ENCODE results near the gene ZDHHC11B.
"Not testable (repeated sequence)": the region's sequence is repeated elsewhere in the genome, so short reads cannot be mapped to it uniquely, and the experiment has no call there.

The ZDHHC11B gene

DNA sequence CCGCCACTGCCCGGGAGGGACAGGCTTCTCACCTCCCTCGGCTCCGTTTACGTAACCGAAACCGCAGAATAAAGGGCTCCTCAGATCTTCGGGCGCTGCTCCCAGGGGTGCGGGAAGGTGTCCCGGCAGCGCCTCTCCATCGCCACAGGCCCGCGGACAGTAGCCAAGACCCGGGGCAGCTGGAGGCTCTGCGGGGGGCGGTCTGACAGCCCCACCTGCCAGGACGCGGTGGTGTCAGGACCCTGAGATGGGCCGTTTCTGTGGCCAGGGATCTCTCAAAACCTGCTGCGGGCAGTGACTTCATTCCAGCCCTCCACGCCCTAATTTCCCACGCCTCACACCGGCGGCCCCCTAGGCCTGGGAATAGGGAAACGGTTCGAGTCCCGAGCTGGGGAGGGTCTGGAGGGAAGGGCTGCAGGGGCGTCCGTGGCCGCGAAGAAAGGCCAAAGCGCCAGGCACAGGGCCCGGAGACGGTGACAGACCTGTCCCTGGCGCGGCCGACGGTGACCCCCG lies 91.9 kb downstream of the ZDHHC11B start:
- WGBS, 2 donors (ENCODE audit: extremely low coverage in 2 of 2, insufficient read length in 2 of 2, insufficient replicate concordance in 1 of 2) = no CpG with 5 or more reads among the region's 41 CpGs
- H3K9me3 ChIP-seq (replicated peaks in 1 of 2; ENCODE audit: control insufficient read depth in 2 of 2, insufficient read depth in 1 of 2, low read depth in 1 of 2, low read length in 2 of 2) = not testable (repeated sequence)

DNA sequence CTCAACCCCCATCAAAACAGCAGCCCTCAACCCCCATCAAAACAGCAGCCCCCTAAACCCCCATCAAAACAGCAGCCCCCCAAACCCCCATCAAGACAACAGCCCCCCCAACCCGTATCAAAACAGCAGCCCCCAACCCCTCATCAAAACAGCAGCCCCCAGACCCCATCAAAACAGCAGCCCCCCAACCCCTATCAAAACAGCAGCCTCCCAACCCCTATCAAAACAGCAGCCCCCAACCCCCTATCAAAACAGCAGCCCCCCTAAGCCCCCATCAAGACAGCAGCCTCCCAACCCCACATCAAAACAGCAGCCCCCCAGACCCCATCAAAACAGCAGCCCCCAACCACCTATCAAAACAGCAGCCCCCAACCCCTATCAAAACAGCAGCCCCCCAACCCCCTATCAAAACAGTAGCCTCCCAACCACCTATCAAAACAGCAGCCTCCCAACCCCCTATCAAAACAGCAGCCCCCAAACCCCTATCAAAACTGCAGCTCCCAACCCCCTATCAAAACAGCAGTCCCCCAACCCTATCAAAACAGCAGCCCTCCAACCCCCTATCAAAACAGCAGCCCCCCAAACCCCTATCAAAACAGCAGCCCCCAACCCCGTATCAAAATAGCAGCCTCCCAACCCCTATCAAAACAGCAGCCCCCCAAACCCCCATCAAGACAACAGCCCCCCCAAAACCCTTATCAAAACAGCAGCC lies 92.6 kb downstream of the ZDHHC11B start:
- H3K27ac ChIP-seq (replicated peaks; ENCODE audit: low read length) = no peak overlapping the region
- H3K79me1 ChIP-seq (ENCODE audit: low read depth, low read length) = no peaks in the 10 kb centered on the region
- peak overlapping the region; percentile 45 for H3K4me2 ChIP-seq (ENCODE audit: insufficient read depth, low read length, poor library complexity, severe bottlenecking)
- H3K18ac ChIP-seq (ENCODE audit: low read length) = no peak overlapping the region
- H2AFZ ChIP-seq (ENCODE audit: low read length) = no peak overlapping the region
- H2BK15ac ChIP-seq (ENCODE audit: low read length) = no peak overlapping the region
- no peak overlapping the region for H4K91ac ChIP-seq (ENCODE audit: low read depth, low read length, poor library complexity)
- H3K9me3 ChIP-seq (replicated peaks in 1 of 2; ENCODE audit: control insufficient read depth in 2 of 2, insufficient read depth in 1 of 2, low read depth in 1 of 2, low read length in 2 of 2) = peaks cover 0 to 2% of the 10 kb centered on the region in 2 donors
- no peak overlapping the region for H2BK120ac ChIP-seq (ENCODE audit: low read depth, low read length)
- WGBS, 2 donors (ENCODE audit: extremely low coverage in 2 of 2, insufficient read length in 2 of 2, insufficient replicate concordance in 1 of 2) = no CpG with 5 or more reads among the region's 2 CpGs
- no peak overlapping the region for H3K9ac ChIP-seq (ENCODE audit: low read depth, low read length, poor library complexity)
- H3K27me3 ChIP-seq (ENCODE audit: control insufficient read depth in 3 of 3, insufficient read depth in 3 of 3, low read depth in 1 of 3, low read length in 3 of 3) = peaks cover 0 to 8% (median 0%) of the 10 kb centered on the region in 3 experiments
- H3K4me3 ChIP-seq (ENCODE audit: low read length in 2 of 2) = peak overlapping the region in 1 of 2 donors; percentile 53
- H2BK12ac ChIP-seq (ENCODE audit: low read length) = no peak overlapping the region
- H3K23ac ChIP-seq (ENCODE audit: low read depth, low read length, poor library complexity) = no peak overlapping the region
- no peak for DNase-seq (ENCODE audit: low spot score)
- H3K36me3 ChIP-seq (replicated peaks in 1 of 2; ENCODE audit: control insufficient read depth in 2 of 2, insufficient read depth in 2 of 2, low read length in 2 of 2) = no peaks in the 10 kb centered on the region
- H2AK5ac ChIP-seq (ENCODE audit: low read depth, low read length) = no peak overlapping the region
- no peak overlapping the region for H4K8ac ChIP-seq (ENCODE audit: low read depth, low read length)
- H2BK5ac ChIP-seq (ENCODE audit: low read length) = no peak overlapping the region
- no peaks in the 10 kb centered on the region for H3K4me1 ChIP-seq (ENCODE audit: control insufficient read depth in 2 of 2, insufficient read depth in 1 of 2, low read depth in 1 of 2, low read length in 2 of 2)
- no peak overlapping the region for H3K14ac ChIP-seq (ENCODE audit: low read length)
- H3K4ac ChIP-seq (ENCODE audit: low read length) = no peak overlapping the region

More for the DNA sequence above, 91.9 kb downstream of the ZDHHC11B start:
- Histone ChIP-seq H3K18ac (ENCODE audit: low read length) (peak overlapping the region; percentile 64), H3K4me2 (ENCODE audit: insufficient read depth, low read length, poor library complexity, severe bottlenecking) (peak overlapping the region; percentile 45), H2AFZ (ENCODE audit: low read length) (peak overlapping the region; percentile 69), H3K27me3 (ENCODE audit: control insufficient read depth in 3 of 3, insufficient read depth in 3 of 3, low read depth in 1 of 3, low read length in 3 of 3) (peaks cover 0 to 10% (median 0%) of the 10 kb centered on the region in 3 experiments), H3K4me3 (ENCODE audit: low read length in 2 of 2) (peak overlapping the region; percentile 53 to 73)
- H2BK5ac ChIP-seq (ENCODE audit: low read length); H2BK120ac ChIP-seq (ENCODE audit: low read depth, low read length); DNase-seq (ENCODE audit: low spot score); H3K4me1 ChIP-seq (ENCODE audit: control insufficient read depth in 2 of 2, insufficient read depth in 1 of 2, low read depth in 1 of 2, low read length in 2 of 2); H2BK15ac ChIP-seq (ENCODE audit: low read length); H3K9ac ChIP-seq (ENCODE audit: low read depth, low read length, poor library complexity); H3K27ac ChIP-seq (replicated peaks; ENCODE audit: low read length); H3K79me1 ChIP-seq (ENCODE audit: low read depth, low read length); H2BK12ac ChIP-seq (ENCODE audit: low read length); H3K23ac ChIP-seq (ENCODE audit: low read depth, low read length, poor library complexity); H3K4ac ChIP-seq (ENCODE audit: low read length); H3K14ac ChIP-seq (ENCODE audit: low read length); H4K91ac ChIP-seq (ENCODE audit: low read depth, low read length, poor library complexity); H4K8ac ChIP-seq (ENCODE audit: low read depth, low read length); H3K36me3 ChIP-seq (replicated peaks in 1 of 2; ENCODE audit: control insufficient read depth in 2 of 2, insufficient read depth in 2 of 2, low read length in 2 of 2); H2AK5ac ChIP-seq (ENCODE audit: low read depth, low read length): not testable (repeated sequence)

DNA sequence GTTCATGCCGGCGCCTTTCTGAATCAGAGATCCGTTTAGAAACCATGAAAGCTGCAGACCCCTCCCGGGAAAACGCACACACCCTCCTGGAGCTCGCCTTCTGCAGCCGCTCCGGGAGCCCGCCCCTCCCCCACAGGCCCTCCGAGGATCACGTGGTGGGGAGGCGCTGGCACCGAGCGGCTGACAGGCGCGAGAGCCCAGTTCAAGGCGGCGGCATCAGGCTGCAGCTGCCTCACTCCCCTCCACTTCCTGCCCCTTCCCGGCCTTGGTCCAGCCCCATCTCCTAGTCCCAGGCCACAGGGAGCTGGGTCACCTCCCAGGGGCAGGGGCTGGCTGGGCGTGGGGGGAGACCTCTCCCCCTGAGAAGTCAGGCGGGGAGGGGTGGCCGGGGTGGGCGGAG lies 93.5 kb downstream of the ZDHHC11B start:
- not testable (repeated sequence) for DNase-seq (ENCODE audit: low spot score); H2BK5ac ChIP-seq (ENCODE audit: low read length); H3K27ac ChIP-seq (replicated peaks; ENCODE audit: low read length); H2AFZ ChIP-seq (ENCODE audit: low read length); H3K4ac ChIP-seq (ENCODE audit: low read length); H3K4me1 ChIP-seq (ENCODE audit: control insufficient read depth in 2 of 2, insufficient read depth in 1 of 2, low read depth in 1 of 2, low read length in 2 of 2); H3K4me2 ChIP-seq (ENCODE audit: insufficient read depth, low read length, poor library complexity, severe bottlenecking); H2AK5ac ChIP-seq (ENCODE audit: low read depth, low read length); H3K4me3 ChIP-seq (ENCODE audit: low read length in 2 of 2); H3K18ac ChIP-seq (ENCODE audit: low read length); H3K36me3 ChIP-seq (replicated peaks in 1 of 2; ENCODE audit: control insufficient read depth in 2 of 2, insufficient read depth in 2 of 2, low read length in 2 of 2); H3K9ac ChIP-seq (ENCODE audit: low read depth, low read length, poor library complexity); H2BK120ac ChIP-seq (ENCODE audit: low read depth, low read length); H3K79me1 ChIP-seq (ENCODE audit: low read depth, low read length); H3K27me3 ChIP-seq (ENCODE audit: control insufficient read depth in 3 of 3, insufficient read depth in 3 of 3, low read depth in 1 of 3, low read length in 3 of 3); H2BK15ac ChIP-seq (ENCODE audit: low read length); H3K9me3 ChIP-seq (replicated peaks in 1 of 2; ENCODE audit: control insufficient read depth in 2 of 2, insufficient read depth in 1 of 2, low read depth in 1 of 2, low read length in 2 of 2); H2BK12ac ChIP-seq (ENCODE audit: low read length); H3K14ac ChIP-seq (ENCODE audit: low read length); H4K91ac ChIP-seq (ENCODE audit: low read depth, low read length, poor library complexity); H3K23ac ChIP-seq (ENCODE audit: low read depth, low read length, poor library complexity); H4K8ac ChIP-seq (ENCODE audit: low read depth, low read length)
- WGBS, 2 donors (ENCODE audit: extremely low coverage in 2 of 2, insufficient read length in 2 of 2, insufficient replicate concordance in 1 of 2) = no CpG with 5 or more reads among the region's 23 CpGs

DNA sequence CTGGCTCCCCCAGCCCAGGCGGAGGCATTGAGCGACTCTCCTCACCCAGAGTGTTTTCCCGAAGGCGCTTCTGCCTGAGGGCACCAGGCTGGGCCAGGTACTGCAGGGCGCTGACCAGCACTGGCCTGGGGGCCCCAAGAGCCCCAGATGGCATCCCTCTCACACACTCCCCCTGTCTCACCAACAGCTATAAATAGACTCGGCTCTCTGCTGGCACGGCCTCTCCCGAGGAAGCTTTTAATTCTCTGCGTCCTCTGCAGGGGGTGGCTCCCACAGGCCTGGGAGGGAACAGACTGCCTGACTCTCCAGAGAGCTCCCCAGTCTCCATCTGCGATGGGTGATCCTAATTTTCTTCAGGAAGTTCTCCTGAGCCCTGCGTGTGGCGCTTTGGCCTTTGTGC lies 94.2 kb downstream of the ZDHHC11B start:
- not testable (repeated sequence) for H4K8ac ChIP-seq (ENCODE audit: low read depth, low read length); H3K4me2 ChIP-seq (ENCODE audit: insufficient read depth, low read length, poor library complexity, severe bottlenecking); H2BK15ac ChIP-seq (ENCODE audit: low read length); H3K79me1 ChIP-seq (ENCODE audit: low read depth, low read length); H3K9ac ChIP-seq (ENCODE audit: low read depth, low read length, poor library complexity); H3K9me3 ChIP-seq (replicated peaks in 1 of 2; ENCODE audit: control insufficient read depth in 2 of 2, insufficient read depth in 1 of 2, low read depth in 1 of 2, low read length in 2 of 2); H3K27me3 ChIP-seq (ENCODE audit: control insufficient read depth in 3 of 3, insufficient read depth in 3 of 3, low read depth in 1 of 3, low read length in 3 of 3); H3K18ac ChIP-seq (ENCODE audit: low read length); H2BK12ac ChIP-seq (ENCODE audit: low read length); DNase-seq (ENCODE audit: low spot score); H4K91ac ChIP-seq (ENCODE audit: low read depth, low read length, poor library complexity); H3K27ac ChIP-seq (replicated peaks; ENCODE audit: low read length); H3K36me3 ChIP-seq (replicated peaks in 1 of 2; ENCODE audit: control insufficient read depth in 2 of 2, insufficient read depth in 2 of 2, low read length in 2 of 2); H3K4ac ChIP-seq (ENCODE audit: low read length); H3K4me3 ChIP-seq (ENCODE audit: low read length in 2 of 2); H2BK5ac ChIP-seq (ENCODE audit: low read length); H2BK120ac ChIP-seq (ENCODE audit: low read depth, low read length); H2AK5ac ChIP-seq (ENCODE audit: low read depth, low read length); H3K14ac ChIP-seq (ENCODE audit: low read length); H3K23ac ChIP-seq (ENCODE audit: low read depth, low read length, poor library complexity); H2AFZ ChIP-seq (ENCODE audit: low read length); H3K4me1 ChIP-seq (ENCODE audit: control insufficient read depth in 2 of 2, insufficient read depth in 1 of 2, low read depth in 1 of 2, low read length in 2 of 2)
- WGBS, 2 donors (ENCODE audit: extremely low coverage in 2 of 2, insufficient read length in 2 of 2, insufficient replicate concordance in 1 of 2) = no CpG with 5 or more reads among the region's 12 CpGs
